ENCODE data around the gene SNAP91.

DNA sequence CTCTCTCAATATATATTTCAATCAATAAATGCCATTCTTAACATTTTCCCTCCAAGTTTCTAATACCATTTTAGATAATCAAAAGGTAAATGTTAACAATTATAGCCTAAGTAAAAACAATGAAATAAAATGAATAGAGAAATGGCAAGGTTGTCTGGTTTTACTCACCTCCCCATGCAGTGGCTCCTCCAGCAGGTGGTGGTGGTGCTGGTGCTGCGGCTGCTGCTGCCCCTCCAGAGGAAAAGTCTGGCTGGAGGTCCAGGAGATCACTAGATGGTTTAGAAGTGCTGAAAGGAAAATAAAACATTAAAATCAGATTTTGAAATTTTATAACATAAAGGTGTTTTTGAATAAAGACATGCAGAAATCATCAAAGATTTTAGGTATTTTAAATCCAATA is 103.4 kb downstream of the SNAP91 start:
- TF ChIP-seq, protein P1, sequence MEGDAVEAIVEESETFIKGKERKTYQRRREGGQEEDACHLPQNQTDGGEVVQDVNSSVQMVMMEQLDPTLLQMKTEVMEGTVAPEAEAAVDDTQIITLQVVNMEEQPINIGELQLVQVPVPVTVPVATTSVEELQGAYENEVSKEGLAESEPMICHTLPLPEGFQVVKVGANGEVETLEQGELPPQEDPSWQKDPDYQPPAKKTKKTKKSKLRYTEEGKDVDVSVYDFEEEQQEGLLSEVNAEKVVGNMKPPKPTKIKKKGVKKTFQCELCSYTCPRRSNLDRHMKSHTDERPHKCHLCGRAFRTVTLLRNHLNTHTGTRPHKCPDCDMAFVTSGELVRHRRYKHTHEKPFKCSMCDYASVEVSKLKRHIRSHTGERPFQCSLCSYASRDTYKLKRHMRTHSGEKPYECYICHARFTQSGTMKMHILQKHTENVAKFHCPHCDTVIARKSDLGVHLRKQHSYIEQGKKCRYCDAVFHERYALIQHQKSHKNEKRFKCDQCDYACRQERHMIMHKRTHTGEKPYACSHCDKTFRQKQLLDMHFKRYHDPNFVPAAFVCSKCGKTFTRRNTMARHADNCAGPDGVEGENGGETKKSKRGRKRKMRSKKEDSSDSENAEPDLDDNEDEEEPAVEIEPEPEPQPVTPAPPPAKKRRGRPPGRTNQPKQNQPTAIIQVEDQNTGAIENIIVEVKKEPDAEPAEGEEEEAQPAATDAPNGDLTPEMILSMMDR (optimal IDR thresholded peaks at IDR 0.05 in 1 of 3, IDR thresholded peaks at IDR 0.05 in 1 of 3, conservative IDR thresholded peaks at IDR 0.05 in 1 of 3; ENCODE audit: extremely low read depth in 1 of 3, insufficient read depth in 2 of 3, low read length in 3 of 3) = no peak
- TF ChIP-seq EZH2 (IDR thresholded peaks at IDR 0.05; ENCODE audit: low read length) = no peak
